Activated CD8-positive, alpha-beta memory T cell treated with anti-CD3 and anti-CD28 coated beads for 24 hours (primary cell): ENCODE results near the gene DERA.
"Not testable (repeated sequence)": the region's sequence is repeated elsewhere in the genome, so short reads cannot be mapped to it uniquely, and the experiment has no call there.

Experiments
- DNase-seq: peaks from one replicate; pipeline ENCODE4 v3.0.0-alpha.2; 2020

Gene DERA

GRCh38 chr12:15910864-15911721 is at the start of gene DERA:
Gene DERA, plus strand, starts transcription at chr12:15911332. Its CDS starts 52 bp downstream, at chr12:15911384.
- peak; percentile 84 for DNase-seq

- no peak for DNase-seq
Measured at GRCh38 chr12:15861404-15861803, 49.7 kb upstream of the DERA start.

DNA sequence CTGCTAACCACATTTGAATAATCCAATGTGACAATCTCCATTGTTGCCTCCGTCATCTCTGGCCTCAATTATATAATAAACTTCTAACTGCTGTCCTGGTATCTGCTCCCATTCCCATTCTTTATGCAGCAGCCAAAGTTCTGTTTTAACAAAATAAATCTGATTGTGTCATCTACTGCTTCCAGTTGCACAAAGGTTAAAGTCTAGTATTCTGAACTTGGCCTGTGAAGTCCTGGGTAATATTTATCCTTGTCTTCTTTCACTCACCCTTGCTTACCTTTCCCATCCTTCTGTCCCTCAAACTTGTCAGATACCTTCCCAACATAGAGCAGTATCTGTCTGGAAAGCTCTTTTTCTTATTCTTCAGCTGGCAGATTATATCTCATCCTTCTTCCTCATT is 48.3 kb upstream of the DERA start:
- no peak for DNase-seq

GRCh38 chr12:15863372-15863771 is 47.8 kb upstream of the DERA start:
- DNase-seq, result no peak

GRCh38 chr12:15863984-15864383 is 47.1 kb upstream of the DERA start:
- no peak for DNase-seq

DNA sequence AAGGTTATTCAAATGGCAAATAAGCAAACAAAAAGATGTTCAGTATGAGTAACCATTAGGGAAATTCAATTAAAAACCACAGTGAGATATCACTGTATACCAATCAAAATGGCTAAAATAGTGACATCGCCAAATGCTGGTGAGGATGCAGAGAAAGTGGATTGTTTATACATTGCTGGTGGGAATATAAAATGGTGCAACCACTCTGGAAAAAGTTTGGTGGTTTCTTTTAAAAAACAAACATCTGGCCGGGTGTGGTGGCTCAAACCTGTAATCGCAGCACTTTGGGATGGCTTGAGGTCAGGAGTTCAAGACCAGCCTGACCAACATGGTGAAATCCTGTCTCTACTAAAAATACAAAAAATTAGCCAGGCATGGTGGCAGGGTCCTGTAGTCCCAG is 42.9 kb upstream of the DERA start:
- DNase-seq, result no peak

GRCh38 chr12:15873556-15873955 is 37.6 kb upstream of the DERA start:
- DNase-seq, result no peak

- DNase-seq, result not testable (repeated sequence)
Measured at GRCh38 chr12:15874556-15875145, 36.5 kb upstream of the DERA start.

DNA sequence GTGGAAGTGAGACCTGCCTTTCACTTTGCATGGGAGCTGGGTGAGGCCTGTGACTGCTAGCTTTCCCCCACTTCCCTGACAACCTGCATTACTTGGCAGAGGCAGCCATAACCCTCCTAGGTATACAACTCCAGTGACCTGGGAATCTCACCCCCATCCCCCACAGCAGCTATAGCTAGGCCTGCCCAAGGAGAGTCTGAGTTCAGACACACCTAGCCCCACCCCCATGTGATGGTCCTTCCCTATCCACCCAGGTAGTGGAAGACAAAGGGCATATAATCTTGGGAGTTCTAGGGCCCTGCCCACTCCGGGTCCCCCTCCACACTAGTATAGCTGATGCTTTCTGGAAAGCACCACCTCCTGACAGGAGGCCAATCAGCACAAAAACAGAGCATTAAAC is 35.3 kb upstream of the DERA start:
- DNase-seq, result no peak

DNA sequence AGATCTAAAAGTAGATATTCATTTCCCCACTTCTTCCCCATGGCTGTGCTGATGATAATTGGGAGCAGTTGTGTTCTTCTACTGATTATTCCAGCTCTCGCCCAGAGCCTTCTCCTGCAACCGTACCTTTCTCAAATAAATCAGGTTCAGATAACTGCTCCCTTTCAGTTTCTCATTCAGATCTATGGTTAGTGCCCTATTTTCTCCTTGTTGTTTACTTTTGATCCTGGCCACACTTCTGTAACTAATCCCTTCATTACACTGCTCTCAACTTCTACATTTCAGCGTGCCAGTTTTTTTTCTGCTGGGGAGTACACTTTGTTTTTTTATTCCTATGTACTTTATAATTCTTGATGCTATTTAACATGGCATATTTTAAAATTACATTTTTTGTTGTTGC is 31.7 kb upstream of the DERA start:
- DNase-seq, result no peak

DNA sequence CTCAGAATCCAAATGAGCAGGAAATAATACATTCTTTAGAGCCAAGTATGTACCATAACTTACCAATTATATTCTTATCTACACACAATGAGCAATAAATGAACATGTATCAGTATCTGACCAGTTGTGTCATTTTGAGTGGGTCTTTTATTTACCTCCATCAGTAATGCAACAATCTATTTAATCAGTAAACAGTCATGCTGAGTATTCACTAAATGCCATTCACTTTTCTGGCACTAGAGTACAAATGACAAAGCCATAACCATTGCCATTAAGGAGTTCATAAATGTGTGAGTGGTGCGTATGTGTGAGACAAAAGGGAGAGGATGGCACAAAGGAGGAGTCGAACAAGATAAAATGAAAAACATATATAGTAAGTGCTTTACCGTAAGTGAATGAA is 30.4 kb upstream of the DERA start:
- DNase-seq, result no peak

- DNase-seq, result peak; percentile 98
Measured at GRCh38 chr12:15882118-15882971, 28.8 kb upstream of the DERA start, which contains the start of gene STRAP. Gene STRAP, plus strand, starts transcription at chr12:15882387. Its CDS starts 321 bp downstream, at chr12:15882708.

- DNase-seq, result no peak
Measured at GRCh38 chr12:15883536-15883935, 27.6 kb upstream of the DERA start.

DNA sequence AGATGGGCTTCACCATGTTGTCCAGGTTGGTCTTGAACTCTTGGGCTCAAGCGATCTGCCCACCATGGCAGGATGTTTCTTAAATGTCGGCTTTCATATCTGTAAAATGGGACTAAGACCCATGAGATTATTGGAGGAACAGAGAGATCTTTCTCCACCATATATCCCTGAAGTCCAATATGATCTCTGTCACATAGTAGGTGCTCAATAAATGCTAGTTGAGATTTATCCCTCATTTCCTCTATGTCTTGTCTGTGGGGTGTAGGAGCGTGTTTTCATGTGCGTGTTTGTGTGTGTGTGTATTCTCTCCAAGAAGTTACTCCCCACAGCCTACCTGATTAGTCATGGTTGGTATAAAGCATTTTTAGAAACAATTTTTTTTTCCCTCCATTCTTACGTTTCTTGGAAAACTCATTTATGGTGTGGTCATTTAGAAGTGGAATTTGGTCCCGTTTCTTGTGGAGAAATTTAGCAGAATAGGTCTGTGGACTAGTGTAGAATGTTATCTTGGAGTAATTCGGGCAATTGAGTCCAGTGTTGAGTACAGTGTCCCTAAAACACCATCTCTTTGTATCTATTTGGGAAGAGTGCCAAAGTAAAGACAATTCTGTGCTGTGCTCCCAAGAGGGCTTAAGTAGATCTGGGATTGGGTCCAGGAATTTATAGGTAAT is 24.6 kb upstream of the DERA start:
- no peak for DNase-seq

DNA sequence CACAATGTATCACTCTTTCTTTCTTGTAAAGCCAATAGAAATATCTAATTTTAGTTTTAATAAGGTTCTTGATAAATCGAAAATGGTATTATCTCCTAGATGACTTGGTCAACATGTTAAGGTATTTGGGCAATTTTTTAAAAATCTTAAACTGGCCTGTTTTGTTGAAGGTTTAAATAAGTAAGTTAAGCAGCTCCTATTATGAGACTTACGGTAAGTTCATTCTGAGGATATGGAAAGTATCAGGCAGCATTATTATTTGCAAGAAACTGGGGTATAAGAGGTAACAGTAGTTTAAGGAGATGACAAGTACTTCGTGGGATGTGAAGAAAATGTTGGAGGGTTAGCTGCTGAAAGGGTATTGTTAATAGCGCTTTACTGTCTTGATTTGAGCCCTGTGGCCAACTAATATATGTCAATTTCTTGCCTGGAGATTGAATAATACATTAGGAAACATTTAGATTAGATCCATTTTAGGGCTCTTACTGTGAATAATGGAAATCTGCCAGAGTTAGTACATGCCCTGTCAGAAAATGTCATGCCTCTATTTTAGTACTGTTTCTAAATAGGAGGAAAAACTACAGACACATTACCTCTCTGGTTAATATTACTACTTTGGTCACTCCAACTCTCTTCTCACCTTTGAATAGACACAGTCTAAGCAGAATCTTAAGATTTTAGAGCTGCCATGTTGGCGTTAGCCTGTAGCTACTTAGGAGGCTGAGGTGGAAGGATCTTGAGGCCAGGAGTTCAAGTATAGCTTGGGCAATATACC is 23.9 kb upstream of the DERA start:
- DNase-seq, result no peak

DNA sequence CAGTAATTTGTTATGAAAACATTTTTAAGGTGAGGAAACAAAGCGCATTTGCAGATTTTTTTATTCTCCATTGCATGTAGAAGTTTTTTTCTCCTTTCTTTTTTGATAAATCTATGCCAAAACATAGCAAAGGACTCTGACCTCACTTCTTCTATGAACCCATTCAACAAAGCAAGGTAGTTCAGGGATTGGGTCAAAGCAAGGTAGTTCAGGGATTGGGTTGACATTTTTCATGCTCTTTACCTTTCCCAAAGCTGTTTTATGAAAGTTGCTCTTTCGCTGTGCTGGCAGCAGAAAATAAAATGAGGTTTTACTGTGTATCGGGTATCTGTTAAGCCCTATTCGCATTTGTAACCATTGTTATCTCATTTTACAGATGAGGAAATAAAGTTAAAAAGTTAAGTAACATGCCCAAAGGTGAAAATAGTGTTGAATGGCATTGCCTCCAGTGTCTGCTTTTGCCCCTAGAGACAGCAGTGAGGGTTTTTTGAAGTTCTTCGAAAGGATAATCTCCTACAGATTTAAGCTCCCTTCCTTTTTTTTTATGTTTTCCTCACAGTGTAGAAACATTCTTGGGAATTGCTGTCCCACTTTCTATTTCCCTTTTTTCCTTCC is 18.4 kb upstream of the DERA start:
- DNase-seq, result no peak

GRCh38 chr12:15893260-15893659 is 17.9 kb upstream of the DERA start:
- no peak for DNase-seq

GRCh38 chr12:15896867-15897266 is 14.3 kb upstream of the DERA start:
- no peak for DNase-seq

DNA sequence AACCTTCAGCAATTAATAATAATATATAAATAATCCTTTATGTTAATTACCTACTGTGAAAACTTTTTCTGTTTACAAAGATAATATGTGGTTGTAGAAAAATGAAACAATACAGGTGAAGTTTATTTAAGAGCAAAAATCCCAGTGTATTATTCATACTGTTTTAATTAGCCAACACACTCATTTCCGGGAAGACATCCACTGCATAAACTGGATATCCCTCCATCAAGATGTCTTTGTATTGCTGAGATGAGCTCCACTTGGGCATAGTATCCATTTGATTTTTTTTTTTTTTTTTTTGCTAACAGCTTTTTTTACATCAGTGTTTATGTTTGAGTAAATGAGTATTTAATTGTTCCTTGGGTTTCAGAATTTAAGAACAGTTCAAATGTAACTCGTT is 13.7 kb upstream of the DERA start:
- no peak for DNase-seq

- no peak for DNase-seq
Measured at GRCh38 chr12:15899282-15899870, 11.8 kb upstream of the DERA start.

DNA sequence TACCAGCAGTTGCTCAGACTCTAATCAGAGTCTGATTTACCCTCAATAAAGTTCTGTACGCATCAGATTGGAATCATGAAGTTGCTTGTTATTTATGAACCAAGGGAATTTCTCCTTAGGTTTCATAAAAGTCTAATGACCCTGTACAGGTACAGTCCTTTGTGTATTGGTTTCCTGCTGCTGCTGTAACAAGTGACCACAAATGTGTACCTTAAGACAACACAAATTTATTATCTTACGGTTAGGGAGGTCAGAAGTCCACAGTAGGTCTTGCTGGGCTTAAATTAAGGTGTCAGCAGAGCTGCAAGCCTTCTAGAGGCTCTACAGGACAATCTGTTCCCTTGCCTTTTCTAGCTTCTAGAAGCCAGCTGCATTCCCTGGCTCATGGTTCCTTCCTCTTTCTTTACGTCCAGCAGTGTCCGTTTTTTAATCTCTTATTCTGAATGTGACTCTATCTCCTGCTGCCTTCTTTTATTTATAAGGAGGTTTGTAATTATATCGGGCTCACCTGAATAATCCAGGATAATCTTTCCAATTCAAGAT is 6.7 kb upstream of the DERA start:
- DNase-seq, result no peak
